ENCODE results near the gene HIVEP3. TPM values are rescaled to one million over a fixed set of nuclear protein-coding genes. Genes with fewer than 3 reads are reported as not detected.

HIVEP3 gene
- total and polyA plus RNA-seq, 11 donors: 3.2 to 11.9 (median 5.0) TPM

DNA sequence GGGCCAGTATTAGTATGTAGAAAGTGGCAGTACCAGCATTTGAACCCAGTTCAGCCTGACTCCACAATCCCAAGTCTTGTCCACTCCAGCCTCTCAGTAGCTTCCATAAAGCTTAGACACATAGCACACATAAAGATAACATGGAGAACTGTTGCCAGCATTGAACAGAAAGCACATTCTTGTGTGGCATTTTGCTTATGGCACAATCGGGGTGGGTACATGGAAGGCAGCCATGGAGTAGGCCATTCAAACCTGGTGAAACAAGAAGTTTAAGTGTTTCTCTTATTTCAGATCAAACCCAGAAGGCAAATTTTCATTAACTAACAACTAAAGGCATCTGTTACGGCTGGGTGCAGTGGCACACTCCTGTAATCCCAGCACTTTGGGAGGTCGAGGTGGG is 102.7 kb downstream of the HIVEP3 start:
- Histone ChIP-seq H3K4me1 (peaks cover 5 to 35% (median 26%) of the 10 kb centered on the region in 12 donors), H3K9me3 (no peaks in the 10 kb centered on the region), H3K27ac (no peak overlapping the region), H3K27me3 (no peaks in the 10 kb centered on the region), H3K36me3 (no peaks in the 10 kb centered on the region), H3K4me3 (no peak overlapping the region)
- intact Hi-C loops (cut with DNase I): loop anchor here in 8 of 10 donors (5.0 to 10.0 kb wide), 4 partner anchors 219 to 519 kb away; partner anchors contain the start of gene FOXJ3 (in 1 of the 8)
- no peak for DNase-seq
- TF ChIP-seq, protein P1, sequence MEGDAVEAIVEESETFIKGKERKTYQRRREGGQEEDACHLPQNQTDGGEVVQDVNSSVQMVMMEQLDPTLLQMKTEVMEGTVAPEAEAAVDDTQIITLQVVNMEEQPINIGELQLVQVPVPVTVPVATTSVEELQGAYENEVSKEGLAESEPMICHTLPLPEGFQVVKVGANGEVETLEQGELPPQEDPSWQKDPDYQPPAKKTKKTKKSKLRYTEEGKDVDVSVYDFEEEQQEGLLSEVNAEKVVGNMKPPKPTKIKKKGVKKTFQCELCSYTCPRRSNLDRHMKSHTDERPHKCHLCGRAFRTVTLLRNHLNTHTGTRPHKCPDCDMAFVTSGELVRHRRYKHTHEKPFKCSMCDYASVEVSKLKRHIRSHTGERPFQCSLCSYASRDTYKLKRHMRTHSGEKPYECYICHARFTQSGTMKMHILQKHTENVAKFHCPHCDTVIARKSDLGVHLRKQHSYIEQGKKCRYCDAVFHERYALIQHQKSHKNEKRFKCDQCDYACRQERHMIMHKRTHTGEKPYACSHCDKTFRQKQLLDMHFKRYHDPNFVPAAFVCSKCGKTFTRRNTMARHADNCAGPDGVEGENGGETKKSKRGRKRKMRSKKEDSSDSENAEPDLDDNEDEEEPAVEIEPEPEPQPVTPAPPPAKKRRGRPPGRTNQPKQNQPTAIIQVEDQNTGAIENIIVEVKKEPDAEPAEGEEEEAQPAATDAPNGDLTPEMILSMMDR (IDR thresholded peaks at IDR 0.05): no peak
- no peak for TF ChIP-seq POLR2A (IDR thresholded peaks at IDR 0.05)
- no peak for ATAC-seq
- 70 to 78% (median 74%) methylated on average over 3 of the region's 3 CpGs for WGBS, 4 donors

DNA sequence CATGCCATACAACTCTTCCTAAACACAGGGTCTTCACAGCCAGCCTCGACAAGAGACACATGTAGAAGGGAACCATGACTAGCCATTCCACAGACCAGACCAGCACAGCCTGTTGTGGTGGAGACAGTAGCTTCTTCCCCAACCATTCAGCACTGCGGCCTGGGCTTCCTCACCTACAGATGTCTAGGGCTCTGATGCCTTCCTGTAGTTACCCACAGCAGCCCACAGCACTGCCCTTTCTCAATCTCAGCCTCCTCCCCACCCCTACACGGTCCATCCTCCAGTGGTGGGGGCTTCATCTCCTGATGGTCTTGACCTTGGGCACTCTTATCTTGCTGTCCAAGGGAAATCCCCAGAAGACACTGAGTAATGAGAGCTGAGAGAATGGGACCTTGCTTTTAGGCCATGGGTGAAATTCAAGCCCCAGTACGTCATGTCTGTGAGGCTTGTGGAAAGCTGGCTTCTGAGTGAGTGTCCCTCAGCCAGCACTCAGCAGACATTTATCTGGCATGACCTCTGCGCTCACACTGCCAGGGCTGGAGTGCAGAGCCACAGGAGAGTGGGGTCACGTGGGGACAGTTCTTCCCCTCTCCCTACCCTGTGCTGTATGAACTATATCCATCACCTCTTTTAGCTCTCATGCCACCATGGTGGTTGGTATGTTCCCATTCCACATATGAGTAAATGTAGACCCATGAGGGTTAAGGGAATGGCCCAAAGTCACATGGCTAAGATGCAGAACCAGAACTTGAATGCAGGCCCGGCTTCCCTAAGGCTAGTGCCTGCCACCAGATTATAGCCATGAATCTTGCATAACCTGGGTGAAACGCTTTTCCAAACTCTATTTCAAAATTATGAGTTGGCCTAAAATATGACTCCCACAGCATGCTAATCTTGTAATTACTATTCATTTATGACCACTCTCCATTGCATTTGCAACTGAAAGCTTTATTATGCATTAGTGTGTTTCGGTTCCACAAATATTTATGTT is 104.7 kb downstream of the HIVEP3 start:
- WGBS, 4 donors: 59 to 71% (median 62%) methylated on average over 9 of the region's 9 CpGs
- intact Hi-C loops (cut with DNase I): loop anchor here in 8 of 10 donors (2.0 to 10.0 kb wide), 13 partner anchors 31 to 521 kb away; partner anchors contain the start of genes FOXJ3 (in 1 of the 8) and HIVEP3 (in 1 of the 8)
- H3K4me1 ChIP-seq: peaks cover 5 to 54% (median 24%) of the 10 kb centered on the region in 12 donors
- peak overlapping the region; percentile 35 to 87 (median 73) for H3K27ac ChIP-seq
- H3K9me3 ChIP-seq: no peaks in the 10 kb centered on the region
- no peak overlapping the region for H3K4me3 ChIP-seq
- no peak for TF ChIP-seq POLR2A (IDR thresholded peaks at IDR 0.05)
- TF ChIP-seq, protein P1 (IDR thresholded peaks at IDR 0.05): no peak
- no peaks in the 10 kb centered on the region for H3K36me3 ChIP-seq
- no peaks in the 10 kb centered on the region for H3K27me3 ChIP-seq
- DNase-seq (peak; percentile 65 to 90 (median 84)), ATAC-seq (peak; percentile 88 to 95 (median 94))

DNA sequence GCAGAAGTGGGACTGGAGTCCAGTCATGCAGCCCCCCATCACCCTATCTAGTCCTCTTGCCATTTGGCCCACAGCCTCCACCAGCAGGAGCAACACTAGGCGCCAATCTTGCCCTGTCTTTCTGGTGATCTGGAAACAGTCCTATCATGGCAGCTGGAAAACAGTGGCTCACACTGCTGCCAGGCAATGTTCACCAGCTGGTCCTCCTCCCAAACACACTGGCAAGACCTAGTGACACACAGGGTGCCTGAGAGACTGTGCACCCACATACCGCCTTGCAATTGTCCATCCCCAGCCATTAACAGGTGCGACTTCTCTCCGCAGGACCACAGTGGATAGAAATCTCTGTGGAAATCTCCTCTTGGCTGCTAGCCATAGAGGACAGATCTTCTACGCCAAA is 105.5 kb downstream of the HIVEP3 start:
- Histone ChIP-seq H3K4me1 (peaks cover 5 to 54% (median 24%) of the 10 kb centered on the region in 12 donors), H3K27ac (peak overlapping the region; percentile 37 to 87 (median 73)), H3K4me3 (no peak overlapping the region), H3K9me3 (no peaks in the 10 kb centered on the region), H3K36me3 (no peaks in the 10 kb centered on the region), H3K27me3 (no peaks in the 10 kb centered on the region)
- ATAC-seq (peak in 2 of 4 donors; percentile 0 to 17), DNase-seq (no peak)
- TF ChIP-seq POLR2A (IDR thresholded peaks at IDR 0.05): no peak
- TF ChIP-seq, protein P1 (IDR thresholded peaks at IDR 0.05): no peak
- intact Hi-C loops (cut with DNase I): loop anchor here in 8 of 10 donors (2.0 to 10.0 kb wide), 12 partner anchors 32 to 522 kb away; partner anchors contain the start of genes FOXJ3 (in 1 of the 8) and HIVEP3 (in 1 of the 8)
- WGBS, 4 donors: 76 to 95% (median 84%) methylated on average over 4 to 5 of the region's 5 CpGs

DNA sequence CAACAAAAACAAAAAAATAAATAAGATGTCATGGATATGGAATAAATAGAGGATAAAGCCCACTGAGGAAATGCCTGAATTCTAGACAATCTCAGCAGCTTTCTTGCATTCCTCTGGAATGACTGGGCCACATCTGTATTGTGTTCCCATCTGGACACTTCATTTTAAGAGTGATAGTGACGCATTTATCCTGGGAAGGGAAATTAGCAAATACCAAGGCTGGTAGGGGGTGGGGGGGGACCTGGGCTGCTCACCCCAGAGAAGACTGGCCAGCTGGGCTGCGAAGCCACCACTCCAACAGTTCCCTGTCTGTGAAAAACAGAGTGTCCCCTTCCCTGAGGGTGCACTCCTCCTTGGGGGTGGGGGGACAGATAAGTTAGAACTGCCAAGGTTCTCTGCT is 106.3 kb downstream of the HIVEP3 start:
- DNase-seq (peak; percentile 18 to 78 (median 67)), ATAC-seq (peak in 3 of 4 donors; percentile 42 to 66 (median 61))
- no peaks in the 10 kb centered on the region for H3K27me3 ChIP-seq
- no peak for TF ChIP-seq POLR2A (IDR thresholded peaks at IDR 0.05)
- TF ChIP-seq, protein P1 (IDR thresholded peaks at IDR 0.05): no peak
- no peaks in the 10 kb centered on the region for H3K36me3 ChIP-seq
- peak overlapping the region in 9 of 12 donors; percentile 40 to 87 (median 78) for H3K27ac ChIP-seq
- H3K9me3 ChIP-seq: no peaks in the 10 kb centered on the region
- H3K4me3 ChIP-seq: no peak overlapping the region
- WGBS, 4 donors: 34 to 65% (median 53%) methylated on average over 2 of the region's 2 CpGs
- peaks cover 5 to 54% (median 24%) of the 10 kb centered on the region in 12 donors for H3K4me1 ChIP-seq
- intact Hi-C loops (cut with DNase I): loop anchor here in 8 of 10 donors (2.0 to 10.0 kb wide), 12 partner anchors 32 to 522 kb away; partner anchors contain the start of genes FOXJ3 (in 1 of the 8) and HIVEP3 (in 1 of the 8)

Measured in heart left ventricle (tissue), 16 donors.